HepG2 (cell line): Measurements from ENCODE around the gene INTS7. TPM values are rescaled to one million over a fixed set of nuclear protein-coding genes. Genes with fewer than 3 reads are reported as not detected.

Source experiments
- ATAC-seq: fragments of 200-7000 bp; cut with Tn5 transposase; 3 replicates; pipeline ENCODE4 v1.9.1; 2020; ENCODE audit warnings: mild to moderate bottlenecking, moderate library complexity
- BruUV-seq: library from RNA; stranded (reverse); fragments of 400-500 nt; replicated peaks from 2 replicates; lab custom pipeline; 2021; lab: Mats Ljungman, UMichigan
- CTCF ChIA-PET: fragments of 300-600 bp; formaldehyde crosslinking; extraction: SDS; loops from one replicate; lab custom pipeline; 2021; ENCODE audit warnings: low total read pairs, inconsistent platforms, low intra/inter-chr PET ratio; lab: Yijun Ruan, JAX
- POLR2A ChIA-PET: fragments of 350-600 bp; sonication (Branson Sonifier 250); formaldehyde crosslinking; loops from one replicate; lab custom pipeline; 2020; ENCODE audit warnings: antibody characterized with exemption, inconsistent platforms; lab: Yijun Ruan, JAX
- DNase-seq: peaks from one replicate; pipeline ENCODE4 v3.0.0-alpha.2; 2015; ENCODE audit warnings: low spot score
- FAIRE-seq: peaks from 3 replicates; lab custom pipeline; 2011; peaks lifted over from hg19 to GRCh38; lab: Jason Lieb, UNC
- H2AFZ ChIP-seq: one replicate; pipeline ENCODE4 v1.6.1; 2011; ENCODE audit warnings: low read length, inconsistent platforms
- H3K27ac ChIP-seq: fragments of 300-600 bp; 3 replicates; pipeline ENCODE4 v1.8.0; 2011; ENCODE audit warnings: mixed run types, mild to moderate bottlenecking, mixed read lengths, low read length, inconsistent platforms; ENCODE audit not compliant: insufficient read depth; ENCODE audit errors: extremely low read length
- H3K27me3 ChIP-seq, 2 experiments: fragments of 200-600 bp in 1 of 2; 2 replicates in 1 of 2; 3 replicates in 1 of 2; pipeline versions ENCODE4 v1.6.0 to v1.8.0; 2011; ENCODE audit warnings: low read length in 2 of 2, mild to moderate bottlenecking in 2 of 2, moderate library complexity in 2 of 2, inconsistent platforms in 1 of 2; ENCODE audit not compliant: insufficient read depth in 2 of 2, control insufficient read depth in 1 of 2
- H3K36me3 ChIP-seq, 2 experiments: fragments of 200-600 bp in 1 of 2; replicated peaks in 1 of 2; 2 replicates in 1 of 2; 3 replicates in 1 of 2; pipeline versions ENCODE4 v1.5.1 to v1.8.0; 2011; ENCODE audit warnings: low read length in 2 of 2, inconsistent platforms in 1 of 2; ENCODE audit not compliant: insufficient read depth in 2 of 2, control insufficient read depth in 1 of 2
- H3K4me1 ChIP-seq: 2 replicates; pipeline ENCODE4 v1.5.1; 2012; ENCODE audit warnings: low read length, inconsistent platforms; ENCODE audit not compliant: insufficient read depth
- H3K4me2 ChIP-seq: 2 replicates; pipeline ENCODE4 v1.6.0; 2011; ENCODE audit warnings: low read depth, low read length, inconsistent platforms
- H3K4me3 ChIP-seq, 3 experiments: fragments of 200-600 bp in 1 of 3; sonication (generic), shearing (Covaris generic) in 1 of 3; replicated peaks in 1 of 3; 2 replicates each; pipeline ENCODE4 v1.5.1; 2011 to 2016; ENCODE audit warnings: low read length in 3 of 3, inconsistent platforms in 2 of 3, low read depth in 2 of 3, mild to moderate bottlenecking in 2 of 3, control low read depth in 1 of 3, mixed read lengths in 1 of 3; ENCODE audit not compliant: insufficient read depth in 1 of 3
- H3K79me2 ChIP-seq: one replicate; pipeline ENCODE4 v1.6.1; 2011; ENCODE audit warnings: low read length, inconsistent platforms; ENCODE audit not compliant: insufficient read depth
- H3K9ac ChIP-seq: 2 replicates; pipeline ENCODE4 v1.6.0; 2011; ENCODE audit warnings: mild to moderate bottlenecking, low read depth, low read length, inconsistent platforms; ENCODE audit not compliant: insufficient read depth
- H3K9me3 ChIP-seq: 2 replicates; pipeline ENCODE4 v1.5.1; 2012; ENCODE audit warnings: mild to moderate bottlenecking, low read length
- H4K20me1 ChIP-seq: 2 replicates; pipeline ENCODE4 v1.6.0; 2011; ENCODE audit warnings: inconsistent platforms, mild to moderate bottlenecking, low read length, moderate library complexity; ENCODE audit not compliant: insufficient read depth
- ATM ChIP-seq: fragments of 450-650 bp; IDR thresholded peaks from 2 replicates; pipeline ENCODE4 v1.7.1; 2017; ENCODE audit warnings: mild to moderate bottlenecking, borderline replicate concordance
- NCOA1 ChIP-seq: sonication (generic); formaldehyde crosslinking; IDR thresholded peaks from 2 replicates; pipeline ENCODE4 v1.9.0; 2021; ENCODE audit warnings: missing genetic modification reagents
- ZNF234 ChIP-seq: sonication (generic); formaldehyde crosslinking; conservative IDR thresholded peaks from 2 replicates; pipeline ENCODE4 v1.5.1; 2020; ENCODE audit warnings: mild to moderate bottlenecking, missing genetic modification reagents
- ZNF34 ChIP-seq: sonication (generic); formaldehyde crosslinking; IDR thresholded peaks from 2 replicates; pipeline ENCODE4 v1.4.0; 2020; ENCODE audit warnings: mild to moderate bottlenecking, missing genetic modification reagents, borderline replicate concordance
- ZNF674 ChIP-seq: sonication (generic); formaldehyde crosslinking; IDR thresholded peaks from 2 replicates; pipeline ENCODE4 v1.5.0; 2020; ENCODE audit warnings: low read depth, mild to moderate bottlenecking, missing genetic modification reagents
- ZNF790 ChIP-seq: sonication (generic); formaldehyde crosslinking; IDR thresholded peaks from 2 replicates; pipeline ENCODE4 v1.8.0; 2022; ENCODE audit warnings: missing genetic modification reagents, mild to moderate bottlenecking, borderline replicate concordance
- WGBS: methylation state at CpG from one replicate; pipeline ENCODE4 v1.1.6; 2017; ENCODE audit warnings: low lambda C conversion rate; 5-methylcytosine and 5-hydroxymethylcytosine counted together
- in situ Hi-C: cut with HindIII; loops from 2 replicates; pipeline ENCODE4 v1.10.0; 2017; ENCODE audit warnings: low pct_unique_long_range_greater_than_20kb; ENCODE audit not compliant: extremely low pct_ligation_motif_present
- intact Hi-C: fragments of 100-400 bp; cut with micrococcal nuclease; formaldehyde crosslinking; loops from one replicate; pipeline ENCODE4 v1.10.0; 2022; ENCODE audit not compliant: unreplicated experiment
- polyA plus RNA-seq, 8 experiments: library from polyadenylated mRNA; depleted of rRNA in 3 of 8; stranded (reverse) in 7 of 8; unstranded in 1 of 8; fragments of >200 nt; fragmentation: Illumina TruSeq in 4 of 8; extraction: Trizol in 4 of 8; gene quantifications; 2 replicates each; pipeline versions ENCODE4 v1.2.1 to v1.2.3, GENCODE V29; 2011 to 2016; ENCODE audit warnings: low read depth in 4 of 8, missing spikeins in 1 of 8, mixed read lengths in 1 of 8; ENCODE audit not compliant: insufficient read depth in 1 of 8
- total RNA-seq, 5 experiments: library from RNA; depleted of rRNA; stranded (reverse); fragments of >200 nt; fragmentation: Illumina TruSeq; extraction: Trizol; gene quantifications; 2 replicates each; pipeline ENCODE4 v1.2.3, GENCODE V29; 2016; ENCODE audit warnings: low read depth in 1 of 5
- TF ChIP-seq, protein P1 (sequence below): sonication (generic); formaldehyde crosslinking; IDR thresholded peaks from 2 replicates; pipeline ENCODE4 v1.8.1; 2023; ENCODE audit warnings: mild to moderate bottlenecking, missing genetic modification reagents
- TF ChIP-seq, protein P2 (sequence below): sonication (generic); formaldehyde crosslinking; IDR thresholded peaks from 2 replicates; pipeline ENCODE4 v1.4.0; 2020; ENCODE audit warnings: missing genetic modification reagents
- TF ChIP-seq, protein P3 (sequence below): IDR thresholded peaks from 2 replicates; pipeline ENCODE4 v1.6.1; 2018; ENCODE audit warnings: missing genetic modification reagents, mild to moderate bottlenecking, missing compliant biosample characterization

INTS7 gene
- total and polyA plus RNA-seq, 2 of the 13 experiments (the other 11 are each of a cell fraction or from before 2014, with no cell fraction given), result 18.3 to 22.4 TPM

DNA sequence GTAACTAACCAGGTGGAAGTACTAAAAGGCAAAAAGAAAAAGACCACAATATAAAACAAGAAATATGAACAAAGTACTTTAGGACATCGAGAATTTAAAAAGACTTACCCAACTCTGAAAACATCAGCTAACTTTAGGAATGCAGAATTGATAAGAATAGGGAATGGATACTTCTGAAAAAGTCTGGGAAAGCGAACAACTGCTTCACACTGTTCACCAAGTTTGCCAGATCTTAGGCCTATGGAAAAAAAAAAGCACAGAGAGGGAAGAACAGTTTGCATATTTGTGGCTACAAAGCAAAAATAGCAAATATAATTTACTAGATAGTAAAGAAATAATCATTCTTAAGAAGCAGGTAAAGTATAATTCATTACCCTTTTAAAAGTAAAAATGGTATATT lies 14.4 kb downstream of the INTS7 start:
- DNase-seq (no peak), ATAC-seq (no peak), FAIRE-seq (no peak)
- Histone ChIP-seq H3K27ac (no peak overlapping the region), H3K9me3 (no peaks in the 10 kb centered on the region), H3K4me2 (no peak overlapping the region), H2AFZ (no peak overlapping the region), H3K4me3 (no peak overlapping the region), H3K9ac (no peak overlapping the region), H3K36me3 (peaks cover 2 to 22% of the 10 kb centered on the region in 2 experiments; a peak in 3 of 5 replicates), H3K27me3 (no peaks in the 10 kb centered on the region), H3K79me2 (peaks cover 45% of the 10 kb centered on the region), H3K4me1 (no peaks in the 10 kb centered on the region), H4K20me1 (no peaks in the 10 kb centered on the region)
- intact Hi-C loops (no loop called here), in situ Hi-C loops (no loop called here)
- BruUV-seq, result no TSS peak
- CTCF ChIA-PET, result no interaction called here
- POLR2A ChIA-PET, result no interaction called here
- TF ChIP-seq, protein P1, sequence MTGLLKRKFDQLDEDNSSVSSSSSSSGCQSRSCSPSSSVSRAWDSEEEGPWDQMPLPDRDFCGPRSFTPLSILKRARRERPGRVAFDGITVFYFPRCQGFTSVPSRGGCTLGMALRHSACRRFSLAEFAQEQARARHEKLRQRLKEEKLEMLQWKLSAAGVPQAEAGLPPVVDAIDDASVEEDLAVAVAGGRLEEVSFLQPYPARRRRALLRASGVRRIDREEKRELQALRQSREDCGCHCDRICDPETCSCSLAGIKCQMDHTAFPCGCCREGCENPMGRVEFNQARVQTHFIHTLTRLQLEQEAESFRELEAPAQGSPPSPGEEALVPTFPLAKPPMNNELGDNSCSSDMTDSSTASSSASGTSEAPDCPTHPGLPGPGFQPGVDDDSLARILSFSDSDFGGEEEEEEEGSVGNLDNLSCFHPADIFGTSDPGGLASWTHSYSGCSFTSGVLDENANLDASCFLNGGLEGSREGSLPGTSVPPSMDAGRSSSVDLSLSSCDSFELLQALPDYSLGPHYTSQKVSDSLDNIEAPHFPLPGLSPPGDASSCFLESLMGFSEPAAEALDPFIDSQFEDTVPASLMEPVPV (CRISPR knock-in tag), result no peak
- TF ChIP-seq NCOA1 (CRISPR knock-in tag) (no peak), ZNF34 (no peak), ZNF790 (CRISPR knock-in tag) (no peak), ATM (no peak), ZNF674 (CRISPR knock-in tag) (no peak), ZNF234 (CRISPR knock-in tag) (no peak)
- TF ChIP-seq, protein P2, sequence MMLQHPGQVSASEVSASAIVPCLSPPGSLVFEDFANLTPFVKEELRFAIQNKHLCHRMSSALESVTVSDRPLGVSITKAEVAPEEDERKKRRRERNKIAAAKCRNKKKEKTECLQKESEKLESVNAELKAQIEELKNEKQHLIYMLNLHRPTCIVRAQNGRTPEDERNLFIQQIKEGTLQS (CRISPR knock-in tag), result no peak
- TF ChIP-seq, protein P3, sequence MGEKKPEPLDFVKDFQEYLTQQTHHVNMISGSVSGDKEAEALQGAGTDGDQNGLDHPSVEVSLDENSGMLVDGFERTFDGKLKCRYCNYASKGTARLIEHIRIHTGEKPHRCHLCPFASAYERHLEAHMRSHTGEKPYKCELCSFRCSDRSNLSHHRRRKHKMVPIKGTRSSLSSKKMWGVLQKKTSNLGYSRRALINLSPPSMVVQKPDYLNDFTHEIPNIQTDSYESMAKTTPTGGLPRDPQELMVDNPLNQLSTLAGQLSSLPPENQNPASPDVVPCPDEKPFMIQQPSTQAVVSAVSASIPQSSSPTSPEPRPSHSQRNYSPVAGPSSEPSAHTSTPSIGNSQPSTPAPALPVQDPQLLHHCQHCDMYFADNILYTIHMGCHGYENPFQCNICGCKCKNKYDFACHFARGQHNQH (CRISPR knock-in tag), result no peak
- WGBS, result 96% methylated on average over 2 of the region's 2 CpGs
